ENCODE measurements around the gene KRTAP12-4.

- no peak for TF ChIP-seq POLR2A (IDR thresholded peaks at IDR 0.05)
- TF ChIP-seq POLR2AphosphoS5 (IDR thresholded peaks at IDR 0.05), result no peak
- TF ChIP-seq CTCF (IDR thresholded peaks at IDR 0.05), result no peak
- no peak for TF ChIP-seq EP300 (IDR thresholded peaks at IDR 0.05; ENCODE audit: low read depth)
These were observed 37.4 kb downstream of the KRTAP12-4 start for GRCh38 chr21:44617071-44617501.
